Astrocyte (in vitro differentiated cells and primary cell): ENCODE measurements around the gene ZCCHC24.

Experiments used
- EZH2 ChIP-seq: IDR thresholded peaks from 2 replicates; pipeline ENCODE4 v1.6.1; 2012; ENCODE audit warnings: mild to moderate bottlenecking, low read length, inconsistent platforms; ENCODE audit not compliant: insufficient read depth
- TF ChIP-seq, protein P1 (sequence below): IDR thresholded peaks from 2 replicates; pipeline ENCODE4 v1.5.1; 2011; ENCODE audit warnings: low read depth, mild to moderate bottlenecking, inconsistent platforms, low read length, moderate library complexity; ENCODE audit not compliant: insufficient read depth

DNA sequence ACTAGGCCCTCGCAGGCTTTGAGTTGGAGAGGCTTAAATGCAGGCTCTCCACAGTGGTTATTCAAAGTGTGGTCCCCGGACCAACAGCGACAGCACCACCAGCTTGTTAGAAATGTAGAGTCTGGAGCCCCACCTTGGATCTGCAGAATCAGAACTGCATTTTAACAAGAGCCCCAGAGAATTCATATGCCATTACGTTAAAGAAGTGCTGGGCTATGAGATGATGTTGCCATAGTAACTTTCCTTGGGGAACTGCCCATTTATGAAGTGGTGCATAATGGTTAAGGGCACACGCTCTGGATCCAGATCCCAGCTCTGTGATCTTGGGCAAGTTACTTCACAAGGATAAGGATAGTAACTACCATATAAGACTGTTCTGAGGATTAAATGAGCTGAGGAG is 48.9 kb downstream of the ZCCHC24 start:
- TF ChIP-seq, protein P1, sequence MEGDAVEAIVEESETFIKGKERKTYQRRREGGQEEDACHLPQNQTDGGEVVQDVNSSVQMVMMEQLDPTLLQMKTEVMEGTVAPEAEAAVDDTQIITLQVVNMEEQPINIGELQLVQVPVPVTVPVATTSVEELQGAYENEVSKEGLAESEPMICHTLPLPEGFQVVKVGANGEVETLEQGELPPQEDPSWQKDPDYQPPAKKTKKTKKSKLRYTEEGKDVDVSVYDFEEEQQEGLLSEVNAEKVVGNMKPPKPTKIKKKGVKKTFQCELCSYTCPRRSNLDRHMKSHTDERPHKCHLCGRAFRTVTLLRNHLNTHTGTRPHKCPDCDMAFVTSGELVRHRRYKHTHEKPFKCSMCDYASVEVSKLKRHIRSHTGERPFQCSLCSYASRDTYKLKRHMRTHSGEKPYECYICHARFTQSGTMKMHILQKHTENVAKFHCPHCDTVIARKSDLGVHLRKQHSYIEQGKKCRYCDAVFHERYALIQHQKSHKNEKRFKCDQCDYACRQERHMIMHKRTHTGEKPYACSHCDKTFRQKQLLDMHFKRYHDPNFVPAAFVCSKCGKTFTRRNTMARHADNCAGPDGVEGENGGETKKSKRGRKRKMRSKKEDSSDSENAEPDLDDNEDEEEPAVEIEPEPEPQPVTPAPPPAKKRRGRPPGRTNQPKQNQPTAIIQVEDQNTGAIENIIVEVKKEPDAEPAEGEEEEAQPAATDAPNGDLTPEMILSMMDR = no peak
- TF ChIP-seq EZH2 = no peak
